Neural progenitor cell (in vitro differentiated cells): ENCODE measurements around the gene NR1H2. TPM values are rescaled to one million over a fixed set of nuclear protein-coding genes. Genes with fewer than 3 reads are reported as not detected.
A peak's percentile ranks its signal among the peaks of the same experiment; 100 is the strongest.

ENCODE experiments used
- DNase-seq: peaks from one replicate; pipeline ENCODE4 v3.0.0-alpha.2; 2016; ENCODE audit warnings: low spot score
- H2AFZ ChIP-seq: fragments of 200-600 bp; sonication (generic); replicated peaks from 2 replicates; pipeline ENCODE4 v1.6.1; 2016; ENCODE audit warnings: antibody characterized with exemption
- H3F3A ChIP-seq: fragments of 200-600 bp; sonication (generic); 2 replicates; pipeline ENCODE4 v1.6.1; 2016; ENCODE audit warnings: antibody characterized with exemption, low read depth
- H3K27ac ChIP-seq: fragments of 200-600 bp; sonication (generic); 2 replicates; pipeline ENCODE4 v1.5.1; 2016; ENCODE audit warnings: mild to moderate bottlenecking
- H3K27me3 ChIP-seq: fragments of 200-600 bp; sonication (generic); 2 replicates; pipeline ENCODE4 v1.6.1; 2016; ENCODE audit warnings: mild to moderate bottlenecking, moderate library complexity
- H3K36me3 ChIP-seq: fragments of 200-600 bp; sonication (generic); 2 replicates; pipeline ENCODE4 v1.5.1; 2016
- H3K4me1 ChIP-seq: fragments of 200-600 bp; sonication (generic); 2 replicates; pipeline ENCODE4 v1.6.1; 2016; ENCODE audit warnings: mixed run types
- H3K4me2 ChIP-seq: fragments of 200-600 bp; sonication (generic); 2 replicates; pipeline ENCODE4 v1.6.1; 2016
- H3K4me3 ChIP-seq: fragments of 200-600 bp; sonication (generic); 2 replicates; pipeline ENCODE4 v1.5.1; 2016
- H3K79me2 ChIP-seq: fragments of 200-600 bp; sonication (generic); 2 replicates; pipeline ENCODE4 v1.6.1; 2016; ENCODE audit warnings: low read depth
- H3K9ac ChIP-seq: fragments of 200-600 bp; sonication (generic); 2 replicates; pipeline ENCODE4 v1.6.1; 2016
- H3K9me3 ChIP-seq: fragments of 200-600 bp; sonication (generic); 2 replicates; pipeline ENCODE4 v1.5.1; 2016; ENCODE audit warnings: low read depth
- H4K20me1 ChIP-seq: fragments of 200-600 bp; sonication (generic); 2 replicates; pipeline ENCODE4 v1.6.1; 2016; ENCODE audit warnings: low read depth
- H3K27ac Mint-ChIP-seq: 3 replicates; pipeline ENCODE4 v1.8.0; 2021; ENCODE audit warnings: mixed read lengths
- H3K27me3 Mint-ChIP-seq: 2 replicates; pipeline ENCODE4 v1.8.0; 2022; ENCODE audit warnings: low read depth, mild to moderate bottlenecking, inconsistent platforms, moderate library complexity, mixed read lengths; ENCODE audit not compliant: insufficient read depth
- H3K36me3 Mint-ChIP-seq: 3 replicates; pipeline ENCODE4 v1.8.0; 2021; ENCODE audit warnings: mixed read lengths
- H3K4me1 Mint-ChIP-seq: 3 replicates; pipeline ENCODE4 v1.8.0; 2021; ENCODE audit warnings: mixed read lengths
- H3K4me3 Mint-ChIP-seq: 3 replicates; pipeline ENCODE4 v1.8.0; 2021; ENCODE audit warnings: mild to moderate bottlenecking, moderate library complexity, mixed read lengths
- H3K9me3 Mint-ChIP-seq: 3 replicates; pipeline ENCODE4 v1.8.0; 2020; ENCODE audit warnings: mixed read lengths
- CTCF ChIP-seq: fragments of 200-600 bp; sonication (generic); IDR thresholded peaks from 2 replicates; pipeline ENCODE4 v1.5.1; 2017; ENCODE audit warnings: antibody characterized with exemption, mild to moderate bottlenecking
- EZH2 ChIP-seq: fragments of 200-600 bp; sonication (generic); IDR thresholded peaks from 2 replicates; pipeline ENCODE4 v1.6.1; 2017; ENCODE audit warnings: antibody characterized with exemption, mild to moderate bottlenecking, moderate library complexity
- EZH2phosphoT487 ChIP-seq: fragments of 200-600 bp; sonication (generic); IDR thresholded peaks from 2 replicates; pipeline ENCODE4 v1.6.1; 2017; ENCODE audit warnings: antibody characterized with exemption
- total RNA-seq: library from RNA; depleted of rRNA; stranded (reverse); fragments of >200 nt; gene quantifications from 2 replicates; pipeline ENCODE4 v1.2.3, GENCODE V29; 2015; ENCODE audit warnings: low replicate concordance

NR1H2 gene
- total RNA-seq, 1 donor from 2014 or later: 25.4 TPM

- no peak overlapping the region for H3K9ac ChIP-seq
- no peaks in the 10 kb centered on the region for H3F3A ChIP-seq
- no peaks in the 10 kb centered on the region for H3K9me3 ChIP-seq
- H2AFZ ChIP-seq: no peak overlapping the region
- no peak overlapping the region for H3K27ac ChIP-seq
- H3K4me3 Mint-ChIP-seq: no peak overlapping the region
- peaks cover 9% of the 10 kb centered on the region for H3K4me1 Mint-ChIP-seq
- H3K4me3 ChIP-seq: no peak overlapping the region
- H3K36me3 ChIP-seq: no peaks in the 10 kb centered on the region
- TF ChIP-seq CTCF (no peak), EZH2 (no peak), EZH2phosphoT487 (no peak)
- no peak overlapping the region for H3K4me2 ChIP-seq
- H3K9me3 Mint-ChIP-seq: peaks cover 2% of the 10 kb centered on the region
- H3K36me3 Mint-ChIP-seq: peaks cover 9% of the 10 kb centered on the region
- no peaks in the 10 kb centered on the region for H3K27me3 ChIP-seq
- H3K79me2 ChIP-seq: no peaks in the 10 kb centered on the region
- H3K27me3 Mint-ChIP-seq: peaks cover 4% of the 10 kb centered on the region
- no peak overlapping the region for H3K27ac Mint-ChIP-seq
- no peak for DNase-seq
- H3K4me1 ChIP-seq: peaks cover 3% of the 10 kb centered on the region
- peaks cover 3% of the 10 kb centered on the region for H4K20me1 ChIP-seq
Observed at GRCh38 chr19:50359328-50359818, 16.9 kb upstream of the NR1H2 start.

- H3K4me3 Mint-ChIP-seq: peak overlapping the region; percentile 27
- Histone ChIP-seq H3K9ac (no peak overlapping the region), H3F3A (no peaks in the 10 kb centered on the region), H3K4me3 (no peak overlapping the region), H2AFZ (no peak overlapping the region), H3K4me2 (no peak overlapping the region), H3K9me3 (no peaks in the 10 kb centered on the region), H3K36me3 (no peaks in the 10 kb centered on the region), H4K20me1 (peaks cover 3% of the 10 kb centered on the region), H3K27me3 (no peaks in the 10 kb centered on the region), H3K4me1 (peaks cover 3% of the 10 kb centered on the region), H3K27ac (no peak overlapping the region), H3K79me2 (no peaks in the 10 kb centered on the region)
- peaks cover 4% of the 10 kb centered on the region for H3K27me3 Mint-ChIP-seq
- H3K4me1 Mint-ChIP-seq: peaks cover 9% of the 10 kb centered on the region
- peaks cover 9% of the 10 kb centered on the region for H3K36me3 Mint-ChIP-seq
- no peak for DNase-seq
- peaks cover 2% of the 10 kb centered on the region for H3K9me3 Mint-ChIP-seq
- no peak for TF ChIP-seq EZH2phosphoT487
- TF ChIP-seq CTCF: no peak
- TF ChIP-seq EZH2: no peak
- H3K27ac Mint-ChIP-seq: no peak overlapping the region
Observed at GRCh38 chr19:50361290-50362029, 14.8 kb upstream of the NR1H2 start.

- Histone ChIP-seq H3K79me2 (no peaks in the 10 kb centered on the region), H3K9ac (no peak overlapping the region), H4K20me1 (peaks cover 3% of the 10 kb centered on the region), H2AFZ (no peak overlapping the region), H3K36me3 (no peaks in the 10 kb centered on the region), H3K4me1 (peaks cover 3% of the 10 kb centered on the region), H3K9me3 (no peaks in the 10 kb centered on the region), H3K27ac (no peak overlapping the region), H3K4me2 (no peak overlapping the region), H3K4me3 (no peak overlapping the region), H3F3A (no peaks in the 10 kb centered on the region), H3K27me3 (no peaks in the 10 kb centered on the region)
- Mint-ChIP-seq H3K4me1 (peaks cover 9% of the 10 kb centered on the region), H3K4me3 (no peak overlapping the region), H3K27me3 (peaks cover 4% of the 10 kb centered on the region), H3K9me3 (peaks cover 2% of the 10 kb centered on the region), H3K27ac (no peak overlapping the region), H3K36me3 (peaks cover 9% of the 10 kb centered on the region)
- DNase-seq: no peak
- TF ChIP-seq EZH2phosphoT487 (no peak), CTCF (no peak), EZH2 (no peak)
Observed at GRCh38 chr19:50362030-50362412, 14.2 kb upstream of the NR1H2 start.
